ENCODE results near the gene SRI. TPM values are rescaled to one million over a fixed set of nuclear protein-coding genes. Genes with fewer than 3 reads are reported as not detected.

SRI gene
- total and polyA plus RNA-seq, 2 donors (not counting 3 experiments of a cell fraction or from before 2014, with no cell fraction given) = 121 to 204 TPM

- H3K36me3 ChIP-seq (ENCODE audit: control insufficient read depth in 2 of 2, extremely low read depth in 1 of 2, insufficient read depth in 2 of 2, low read length in 2 of 2) = peaks cover 19 to 24% of the 10 kb centered on the region in 2 experiments
- dilution Hi-C loops (cut with MboI; ENCODE audit: extremely low pct_ligation_motif_present, low sequenced_read_pairs) (no loop called here), intact Hi-C loops (cut with micrococcal nuclease) (no loop called here)
- DNase-seq (ENCODE audit: low read depth, low spot score) = no peak
- ChIA-PET POLR2A (no interaction called here), CTCF (interaction anchor here (1.7 kb wide), 1 partner anchor 34 kb away, joined by 5 read pairs; no protein-coding TSS in a partner anchor)
- H3K27me3 ChIP-seq (ENCODE audit: control insufficient read depth in 2 of 2, insufficient read depth in 2 of 2, low read length in 2 of 2) = no peaks in the 10 kb centered on the region
- FAIRE-seq = no peak
- no peak overlapping the region for H3K27ac ChIP-seq (ENCODE audit: insufficient read depth, low read depth, low read length)
- H3K4me3 ChIP-seq (replicated peaks in 1 of 3; ENCODE audit: insufficient read depth in 1 of 3, low read depth in 1 of 3, low read length in 3 of 3) = no peak overlapping the region
- H2AFZ ChIP-seq (ENCODE audit: low read depth, low read length) = no peak overlapping the region
- H3K4me2 ChIP-seq (ENCODE audit: insufficient read depth, low read length) = no peak overlapping the region
- H4K20me1 ChIP-seq (replicated peaks; ENCODE audit: control insufficient read depth, extremely low read depth, insufficient read depth, low read length) = peaks cover 5% of the 10 kb centered on the region
- H3K9me3 ChIP-seq (replicated peaks; ENCODE audit: control insufficient read depth, insufficient read depth, low read length) = no peaks in the 10 kb centered on the region
- no peak overlapping the region for H3K9ac ChIP-seq (replicated peaks; ENCODE audit: extremely low read depth, insufficient read depth, low read length)
- no TSS peak for BruUV-seq (replicated peaks)
- H3K9me1 ChIP-seq (replicated peaks; ENCODE audit: control insufficient read depth, extremely low read depth, insufficient read depth, low read length) = no peaks in the 10 kb centered on the region
- no peaks in the 10 kb centered on the region for H3K4me1 ChIP-seq (ENCODE audit: control insufficient read depth, extremely low read depth, insufficient read depth, low read length)
- no peaks in the 10 kb centered on the region for H3K79me2 ChIP-seq (ENCODE audit: control insufficient read depth, insufficient read depth, low read length)
- TF ChIP-seq EZH2 (IDR thresholded peaks at IDR 0.05; ENCODE audit: borderline replicate concordance, low read depth, low read length, severe bottlenecking) = no peak
- no peak for TF ChIP-seq MYC (IDR thresholded peaks at IDR 0.05; ENCODE audit: low read depth, low read length)
- TF ChIP-seq POLR2A (IDR thresholded peaks at IDR 0.05; ENCODE audit: low read depth, low read length) = no peak
- TF ChIP-seq CTCF (IDR thresholded peaks at IDR 0.05; ENCODE audit: extremely low read depth in 1 of 2, insufficient read depth in 1 of 2, low read depth in 1 of 2, low read length in 2 of 2) = no peak
- no peak for TF ChIP-seq JUN (IDR thresholded peaks at IDR 0.05; ENCODE audit: borderline replicate concordance, insufficient read depth, insufficient read length, low read depth)
Observed at GRCh38 chr7:88203401-88203800, 16.4 kb downstream of the SRI start.

GRCh38 chr7:88202799-88203198 is 17.0 kb downstream of the SRI start:
- Histone ChIP-seq H3K9me1 (replicated peaks; ENCODE audit: control insufficient read depth, extremely low read depth, insufficient read depth, low read length) (no peaks in the 10 kb centered on the region), H3K36me3 (ENCODE audit: control insufficient read depth in 2 of 2, extremely low read depth in 1 of 2, insufficient read depth in 2 of 2, low read length in 2 of 2) (peaks cover 18% of the 10 kb centered on the region in 2 experiments), H3K27ac (ENCODE audit: insufficient read depth, low read depth, low read length) (no peak overlapping the region), H3K4me3 (replicated peaks in 1 of 3; ENCODE audit: insufficient read depth in 1 of 3, low read depth in 1 of 3, low read length in 3 of 3) (no peak overlapping the region), H3K27me3 (ENCODE audit: control insufficient read depth in 2 of 2, insufficient read depth in 2 of 2, low read length in 2 of 2) (no peaks in the 10 kb centered on the region), H3K79me2 (ENCODE audit: control insufficient read depth, insufficient read depth, low read length) (no peaks in the 10 kb centered on the region), H3K4me1 (ENCODE audit: control insufficient read depth, extremely low read depth, insufficient read depth, low read length) (no peaks in the 10 kb centered on the region), H3K9me3 (replicated peaks; ENCODE audit: control insufficient read depth, insufficient read depth, low read length) (no peaks in the 10 kb centered on the region), H4K20me1 (replicated peaks; ENCODE audit: control insufficient read depth, extremely low read depth, insufficient read depth, low read length) (peaks cover 5% of the 10 kb centered on the region), H3K4me2 (ENCODE audit: insufficient read depth, low read length) (no peak overlapping the region), H3K9ac (replicated peaks; ENCODE audit: extremely low read depth, insufficient read depth, low read length) (no peak overlapping the region), H2AFZ (ENCODE audit: low read depth, low read length) (no peak overlapping the region)
- intact Hi-C loops (cut with micrococcal nuclease) = no loop called here
- dilution Hi-C loops (cut with MboI; ENCODE audit: extremely low pct_ligation_motif_present, low sequenced_read_pairs) = no loop called here
- ChIA-PET POLR2A (no interaction called here), CTCF (interaction anchor here (1.1 to 1.7 kb wide), 2 partner anchors 12 to 34 kb away, joined by 3 to 5 read pairs; no protein-coding TSS in a partner anchor)
- DNase-seq (ENCODE audit: low read depth, low spot score) (no peak), FAIRE-seq (no peak)
- BruUV-seq (replicated peaks) = no TSS peak
- TF ChIP-seq FOS (IDR thresholded peaks at IDR 0.05; ENCODE audit: borderline replicate concordance, insufficient read depth, low read length) (no peak), CTCF (IDR thresholded peaks at IDR 0.05; ENCODE audit: extremely low read depth in 1 of 2, insufficient read depth in 1 of 2, low read depth in 1 of 2, low read length in 2 of 2) (no peak), MYC (IDR thresholded peaks at IDR 0.05; ENCODE audit: low read depth, low read length) (no peak), EZH2 (IDR thresholded peaks at IDR 0.05; ENCODE audit: borderline replicate concordance, low read depth, low read length, severe bottlenecking) (no peak), GATA2 (IDR thresholded peaks at IDR 0.05; ENCODE audit: insufficient read depth, insufficient read length, low read depth, low read length) (no peak), POLR2A (IDR thresholded peaks at IDR 0.05; ENCODE audit: low read depth, low read length) (no peak), POLR2AphosphoS5 (IDR thresholded peaks at IDR 0.05; ENCODE audit: insufficient read depth, low read depth, low read length) (no peak), JUN (IDR thresholded peaks at IDR 0.05; ENCODE audit: borderline replicate concordance, insufficient read depth, insufficient read length, low read depth) (no peak), MAX (IDR thresholded peaks at IDR 0.05; ENCODE audit: insufficient read depth, insufficient read length) (no peak)

Measured in endothelial cell of umbilical vein (primary cell).